Retinal pigment epithelial cell (primary cell): ENCODE results near the gene ESPN.
A peak's percentile ranks its signal among the peaks of the same experiment; 100 is the strongest.
"Not testable (repeated sequence)": the region's sequence is repeated elsewhere in the genome, so short reads cannot be mapped to it uniquely, and the experiment has no call there.

ENCODE experiments used
- DNase-seq: peaks from one replicate; pipeline ENCODE4 v3.0.0-alpha.2; 2010; ENCODE audit warnings: low read depth
- H3K4me3 ChIP-seq: 2 replicates; pipeline ENCODE4 v1.5.1; 2011; ENCODE audit warnings: mild to moderate bottlenecking, low read length, control low read depth, moderate library complexity
- CTCF ChIP-seq: conservative IDR thresholded peaks from 2 replicates; pipeline ENCODE4 v1.5.1; 2011; ENCODE audit warnings: low read depth, low read length, control low read depth, inconsistent platforms

Gene ESPN

GRCh38 chr1:6441586-6441985 lies 17.0 kb downstream of the ESPN start:
- no peak for TF ChIP-seq CTCF
- no peak overlapping the region for H3K4me3 ChIP-seq
- DNase-seq, result no peak

GRCh38 chr1:6443339-6444115 lies 19.0 kb downstream of the ESPN start:
- DNase-seq, result no peak
- TF ChIP-seq CTCF, result no peak
- H3K4me3 ChIP-seq, result no peak overlapping the region

GRCh38 chr1:6444377-6444776 lies 19.8 kb downstream of the ESPN start:
- DNase-seq, result no peak
- H3K4me3 ChIP-seq, result no peak overlapping the region
- TF ChIP-seq CTCF, result no peak

GRCh38 chr1:6445062-6445763 lies 20.6 kb downstream of the ESPN start:
- no peak overlapping the region for H3K4me3 ChIP-seq
- peak; percentile 61 for TF ChIP-seq CTCF
- no peak for DNase-seq

- H3K4me3 ChIP-seq, DNase-seq: not testable (repeated sequence)
These were observed 21.4 kb downstream of the ESPN start for GRCh38 chr1:6445929-6446328.

GRCh38 chr1:6446665-6447015 lies 22.1 kb downstream of the ESPN start:
- H3K4me3 ChIP-seq, result no peak overlapping the region
- DNase-seq, result no peak
- TF ChIP-seq CTCF, result no peak

- DNase-seq, result no peak
- TF ChIP-seq CTCF, result no peak
These were observed 22.6 kb downstream of the ESPN start for GRCh38 chr1:6447016-6447817.

More at GRCh38 chr1:6447016-6447817, 22.6 kb downstream of the ESPN start:
- H3K4me3 ChIP-seq, result no peak overlapping the region
